Mesothelial cell of epicardium (in vitro differentiated cells): Measurements from ENCODE around the gene SH3BGRL. TPM values are rescaled to one million over a fixed set of nuclear protein-coding genes. Genes with fewer than 3 reads are reported as not detected.

Source experiments
- DNase-seq, 2 experiments: peaks; one replicate each; pipeline ENCODE4 v3.0.0; 2021; ENCODE audit warnings: low spot score in 2 of 2; ENCODE audit not compliant: unreplicated experiment in 2 of 2
- H3K27ac Mint-ChIP-seq: 2 replicates; pipeline ENCODE4 v1.8.0; 2021; ENCODE audit warnings: mixed read lengths
- H3K27me3 Mint-ChIP-seq: 2 replicates; pipeline ENCODE4 v1.8.0; 2021; ENCODE audit warnings: low read depth, mixed read lengths
- H3K36me3 Mint-ChIP-seq: 2 replicates; pipeline ENCODE4 v1.8.0; 2021; ENCODE audit warnings: mixed read lengths
- H3K4me1 Mint-ChIP-seq: 2 replicates; pipeline ENCODE4 v1.8.0; 2021; ENCODE audit warnings: mixed read lengths
- H3K4me3 Mint-ChIP-seq: 2 replicates; pipeline ENCODE4 v1.8.0; 2021; ENCODE audit warnings: mild to moderate bottlenecking, moderate library complexity, mixed read lengths
- H3K9me3 Mint-ChIP-seq: 2 replicates; pipeline ENCODE4 v1.8.0; 2021; ENCODE audit warnings: mixed read lengths
- CTCF ChIP-seq: fragments of 200-600 bp; sonication (generic); IDR thresholded peaks from one replicate; pipeline ENCODE4 v1.5.0; 2021; ENCODE audit warnings: antibody characterized with exemption; ENCODE audit not compliant: unreplicated experiment
- total RNA-seq: library from RNA; stranded (reverse); gene quantifications from 3 replicates; pipeline ENCODE4 v1.2.1, GENCODE V29; 2021

The SH3BGRL gene
- total RNA-seq, 1 donor from 2014 or later: 69.0 TPM

- DNase-seq: no peak
- no peak for TF ChIP-seq CTCF
- Mint-ChIP-seq H3K4me3 (no peak overlapping the region), H3K4me1 (peaks cover 12% of the 10 kb centered on the region), H3K9me3 (peaks cover 15% of the 10 kb centered on the region), H3K27ac (peak overlapping the region; percentile 52), H3K27me3 (no peaks in the 10 kb centered on the region), H3K36me3 (no peaks in the 10 kb centered on the region)
Observed at GRCh38 chrX:81259020-81259713, 57.3 kb downstream of the SH3BGRL start.

- TF ChIP-seq CTCF: no peak
- Mint-ChIP-seq H3K27me3 (no peaks in the 10 kb centered on the region), H3K27ac (peak overlapping the region; percentile 52), H3K4me3 (no peak overlapping the region), H3K36me3 (no peaks in the 10 kb centered on the region), H3K9me3 (peaks cover 16% of the 10 kb centered on the region), H3K4me1 (peaks cover 12% of the 10 kb centered on the region)
- no peak for DNase-seq
Observed at GRCh38 chrX:81259714-81260395, 58.0 kb downstream of the SH3BGRL start.

GRCh38 chrX:81261576-81261975 is 59.7 kb downstream of the SH3BGRL start:
- H3K36me3 Mint-ChIP-seq: peaks cover 9% of the 10 kb centered on the region
- H3K9me3 Mint-ChIP-seq: peaks cover 26% of the 10 kb centered on the region
- DNase-seq: no peak
- no peak overlapping the region for H3K4me3 Mint-ChIP-seq
- peaks cover 12% of the 10 kb centered on the region for H3K4me1 Mint-ChIP-seq
- H3K27me3 Mint-ChIP-seq: no peaks in the 10 kb centered on the region
- no peak for TF ChIP-seq CTCF
- no peak overlapping the region for H3K27ac Mint-ChIP-seq

GRCh38 chrX:81263059-81263458 is 61.2 kb downstream of the SH3BGRL start:
- no peak for DNase-seq
- Mint-ChIP-seq H3K27ac (no peak overlapping the region), H3K4me3 (no peak overlapping the region), H3K9me3 (peaks cover 33% of the 10 kb centered on the region), H3K27me3 (no peaks in the 10 kb centered on the region), H3K36me3 (peaks cover 12% of the 10 kb centered on the region), H3K4me1 (peaks cover 12% of the 10 kb centered on the region)
- TF ChIP-seq CTCF: no peak

- no peak for DNase-seq
- H3K4me3 Mint-ChIP-seq: no peak overlapping the region
- H3K4me1 Mint-ChIP-seq: no peaks in the 10 kb centered on the region
- no peak overlapping the region for H3K27ac Mint-ChIP-seq
- no peak for TF ChIP-seq CTCF
- peaks cover 36% of the 10 kb centered on the region for H3K36me3 Mint-ChIP-seq
- H3K27me3 Mint-ChIP-seq: no peaks in the 10 kb centered on the region
- H3K9me3 Mint-ChIP-seq: peaks cover 54% of the 10 kb centered on the region
Observed at GRCh38 chrX:81278616-81279015, 76.7 kb downstream of the SH3BGRL start.
